Measurements from ENCODE around the gene RPS3. TPM values are rescaled to one million over a fixed set of nuclear protein-coding genes. Genes with fewer than 3 reads are reported as not detected.

RPS3 gene
- total RNA-seq, 1 donor from 2014 or later: 2,822 TPM

DNA sequence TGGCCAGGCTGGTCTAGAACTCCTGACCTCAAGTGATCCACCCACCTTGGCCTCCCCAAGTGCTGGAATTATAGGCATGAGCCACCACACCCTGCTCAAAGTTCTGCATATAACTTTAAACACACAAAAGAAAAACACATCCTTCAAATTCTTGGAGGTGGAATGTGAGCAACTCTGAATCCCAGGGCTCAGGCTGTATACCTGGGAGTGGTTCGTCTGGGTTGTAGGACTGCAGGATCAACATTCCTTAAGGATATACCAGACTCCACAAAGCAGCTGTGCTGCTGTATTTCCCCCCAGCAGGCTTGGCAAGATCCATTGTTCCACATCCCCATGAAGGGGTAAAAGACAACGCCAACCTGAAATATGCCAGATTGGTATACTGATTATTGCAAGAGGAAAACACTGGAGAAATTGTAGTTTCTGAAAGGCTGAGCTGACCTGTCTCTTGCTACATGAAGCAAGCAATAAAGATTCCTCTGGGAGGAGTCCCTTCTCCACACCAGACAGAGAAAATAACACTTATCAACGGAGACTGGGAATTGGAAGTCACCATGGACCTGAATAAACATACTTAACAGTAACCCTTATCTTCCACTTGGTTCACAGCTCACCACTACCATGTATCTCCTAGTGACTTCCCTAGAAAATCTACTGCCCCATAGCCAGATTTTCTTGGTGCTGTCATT is 12.2 kb upstream of the RPS3 start:
- Mint-ChIP-seq H3K4me3 (no peak overlapping the region), H3K4me1 (ENCODE audit: low read depth) (peaks cover 17% of the 10 kb centered on the region), H3K9me3 (no peaks in the 10 kb centered on the region), H3K27me3 (ENCODE audit: insufficient read depth) (peaks cover 22% of the 10 kb centered on the region), H3K27ac (no peak overlapping the region), H3K36me3 (ENCODE audit: low read depth) (no peaks in the 10 kb centered on the region)
- intact Hi-C loops (cut with micrococcal nuclease): loop anchor here (5.0 kb wide), 1 partner anchor 245 kb away; no protein-coding TSS in a partner anchor
- no peak for DNase-seq (ENCODE audit: low spot score)

DNA sequence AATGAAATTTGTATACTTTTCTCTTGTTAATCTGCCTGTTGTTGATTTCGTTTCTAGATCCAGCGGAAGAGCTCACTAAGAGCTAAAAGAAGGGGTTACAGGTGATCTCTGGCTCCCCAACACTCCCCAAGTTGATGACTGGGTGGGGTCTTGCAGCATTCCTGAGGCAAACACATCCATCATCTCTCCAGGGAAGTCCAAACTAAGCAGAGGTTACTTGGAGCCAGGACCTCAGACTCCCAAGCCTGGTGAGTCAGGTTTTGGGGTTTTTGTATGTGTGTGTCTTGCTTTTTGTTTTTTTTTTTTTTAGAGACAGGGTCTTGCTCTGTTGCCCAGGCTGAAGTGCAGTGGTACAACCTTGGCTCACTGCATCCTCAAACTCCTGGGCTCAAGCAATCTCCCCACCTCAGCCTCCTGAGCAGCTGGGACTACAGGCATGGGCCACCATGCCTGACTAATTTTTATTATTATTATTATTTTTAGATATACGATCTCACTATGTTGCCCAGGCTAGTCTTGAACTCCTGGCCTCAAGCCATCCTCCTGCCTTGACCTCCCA is 11.5 kb upstream of the RPS3 start:
- H3K4me3 Mint-ChIP-seq: no peak overlapping the region
- H3K9me3 Mint-ChIP-seq: no peaks in the 10 kb centered on the region
- H3K27me3 Mint-ChIP-seq (ENCODE audit: insufficient read depth): peaks cover 22% of the 10 kb centered on the region
- H3K4me1 Mint-ChIP-seq (ENCODE audit: low read depth): peaks cover 17% of the 10 kb centered on the region
- no peak for DNase-seq (ENCODE audit: low spot score)
- no peak overlapping the region for H3K27ac Mint-ChIP-seq
- no peaks in the 10 kb centered on the region for H3K36me3 Mint-ChIP-seq (ENCODE audit: low read depth)
- intact Hi-C loops (cut with micrococcal nuclease): loop anchor here (1.0 to 5.0 kb wide), 6 partner anchors 11 to 246 kb away; partner anchors contain the start of gene RPS3

DNA sequence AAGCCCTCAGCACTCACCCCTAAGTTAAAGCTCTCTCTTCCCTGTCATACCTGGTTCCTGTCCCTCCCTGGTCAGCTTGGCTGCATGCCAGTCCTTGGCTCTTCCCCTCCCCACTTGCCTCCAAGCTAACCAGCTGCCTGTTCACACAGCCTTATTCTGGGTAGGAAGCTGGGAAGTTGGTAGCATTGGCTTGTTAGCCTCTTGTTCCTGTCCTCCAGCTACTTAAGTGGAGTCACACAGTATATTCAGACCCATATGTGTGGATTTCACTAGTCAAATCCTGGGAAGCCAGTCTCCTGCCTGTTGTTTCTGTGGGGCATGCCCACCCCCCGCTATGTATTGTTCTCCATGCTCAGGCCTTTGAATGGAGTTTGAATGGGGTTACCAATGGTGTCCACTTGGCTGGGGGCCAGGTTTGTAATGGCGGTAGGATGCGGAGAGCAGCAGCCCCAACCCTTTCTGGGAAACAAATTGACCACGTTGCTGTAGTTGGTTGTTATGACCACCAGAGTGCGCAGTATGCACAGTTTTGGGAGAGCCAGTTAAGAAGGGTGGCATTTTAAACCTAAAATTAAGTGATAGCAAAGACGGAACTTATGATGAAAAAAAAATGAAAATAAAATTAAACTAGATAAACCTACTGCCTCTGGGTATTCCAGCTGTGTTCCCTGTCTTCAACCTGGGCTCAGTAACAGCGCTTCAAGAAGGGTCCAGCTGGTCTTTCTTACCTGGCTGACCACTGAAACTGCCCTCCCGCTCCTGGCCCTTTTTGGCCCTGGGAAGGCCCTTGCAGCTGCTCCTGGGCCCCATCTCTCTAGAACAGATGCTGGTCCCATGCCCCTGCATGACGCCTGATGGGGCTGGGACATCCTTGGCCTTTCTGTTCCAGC is 10.7 kb upstream of the RPS3 start:
- intact Hi-C loops (cut with micrococcal nuclease): loop anchor here (1.0 to 5.0 kb wide), 6 partner anchors 11 to 246 kb away; partner anchors contain the start of gene RPS3
- H3K36me3 Mint-ChIP-seq (ENCODE audit: low read depth): no peaks in the 10 kb centered on the region
- DNase-seq (ENCODE audit: low spot score): peak; percentile 64
- H3K27ac Mint-ChIP-seq: no peak overlapping the region
- H3K4me3 Mint-ChIP-seq: no peak overlapping the region
- H3K27me3 Mint-ChIP-seq (ENCODE audit: insufficient read depth): peaks cover 25% of the 10 kb centered on the region
- H3K4me1 Mint-ChIP-seq (ENCODE audit: low read depth): peaks cover 10% of the 10 kb centered on the region
- no peaks in the 10 kb centered on the region for H3K9me3 Mint-ChIP-seq

DNA sequence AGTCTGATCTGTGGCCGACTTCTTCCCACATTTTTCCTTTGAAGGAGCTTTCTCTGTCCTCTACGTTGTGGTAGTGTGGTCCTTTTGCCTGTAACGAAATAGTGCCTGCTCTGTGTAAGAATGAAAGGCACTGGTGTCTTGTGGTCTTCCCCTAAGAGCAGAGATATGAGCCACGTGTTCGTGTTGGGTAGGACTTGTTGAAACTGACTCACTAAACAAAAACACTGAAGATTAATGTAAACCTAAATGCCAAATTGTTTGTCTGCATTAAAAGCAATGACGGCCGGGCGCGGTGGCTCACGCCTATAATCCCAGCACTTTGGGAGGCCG is 10.1 kb upstream of the RPS3 start:
- H3K27ac Mint-ChIP-seq: no peak overlapping the region
- no peaks in the 10 kb centered on the region for H3K9me3 Mint-ChIP-seq
- H3K4me3 Mint-ChIP-seq: no peak overlapping the region
- H3K36me3 Mint-ChIP-seq (ENCODE audit: low read depth): no peaks in the 10 kb centered on the region
- intact Hi-C loops (cut with micrococcal nuclease): loop anchor here (5.0 kb wide), 1 partner anchor 247 kb away; no protein-coding TSS in a partner anchor
- peaks cover 27% of the 10 kb centered on the region for H3K27me3 Mint-ChIP-seq (ENCODE audit: insufficient read depth)
- peaks cover 11% of the 10 kb centered on the region for H3K4me1 Mint-ChIP-seq (ENCODE audit: low read depth)
- no peak for DNase-seq (ENCODE audit: low spot score)

DNA sequence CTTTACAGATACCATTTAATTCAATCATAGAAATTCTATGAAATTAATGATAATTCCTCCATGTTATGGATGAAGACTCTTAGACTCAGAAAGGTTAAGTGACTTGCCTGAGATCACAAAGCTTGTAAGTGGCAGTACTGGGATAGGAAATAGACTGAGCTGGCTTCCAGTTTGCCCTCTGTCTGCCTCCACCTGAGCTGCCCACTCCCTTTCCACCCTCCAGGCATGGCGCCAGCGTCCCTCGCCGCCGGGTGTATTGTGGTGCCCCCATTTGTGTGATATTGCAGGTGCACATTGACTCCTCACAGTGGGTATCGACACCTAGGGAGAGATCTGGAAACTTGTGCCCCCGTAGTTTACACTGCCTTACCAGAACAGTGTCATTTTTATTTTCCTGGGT is 9.4 kb upstream of the RPS3 start:
- peaks cover 25% of the 10 kb centered on the region for H3K27me3 Mint-ChIP-seq (ENCODE audit: insufficient read depth)
- H3K36me3 Mint-ChIP-seq (ENCODE audit: low read depth): no peaks in the 10 kb centered on the region
- no peak overlapping the region for H3K4me3 Mint-ChIP-seq
- no peak for DNase-seq (ENCODE audit: low spot score)
- no peak overlapping the region for H3K27ac Mint-ChIP-seq
- peaks cover 8% of the 10 kb centered on the region for H3K4me1 Mint-ChIP-seq (ENCODE audit: low read depth)
- intact Hi-C loops (cut with micrococcal nuclease): loop anchor here (5.0 kb wide), 1 partner anchor 248 kb away; no protein-coding TSS in a partner anchor
- no peaks in the 10 kb centered on the region for H3K9me3 Mint-ChIP-seq

DNA sequence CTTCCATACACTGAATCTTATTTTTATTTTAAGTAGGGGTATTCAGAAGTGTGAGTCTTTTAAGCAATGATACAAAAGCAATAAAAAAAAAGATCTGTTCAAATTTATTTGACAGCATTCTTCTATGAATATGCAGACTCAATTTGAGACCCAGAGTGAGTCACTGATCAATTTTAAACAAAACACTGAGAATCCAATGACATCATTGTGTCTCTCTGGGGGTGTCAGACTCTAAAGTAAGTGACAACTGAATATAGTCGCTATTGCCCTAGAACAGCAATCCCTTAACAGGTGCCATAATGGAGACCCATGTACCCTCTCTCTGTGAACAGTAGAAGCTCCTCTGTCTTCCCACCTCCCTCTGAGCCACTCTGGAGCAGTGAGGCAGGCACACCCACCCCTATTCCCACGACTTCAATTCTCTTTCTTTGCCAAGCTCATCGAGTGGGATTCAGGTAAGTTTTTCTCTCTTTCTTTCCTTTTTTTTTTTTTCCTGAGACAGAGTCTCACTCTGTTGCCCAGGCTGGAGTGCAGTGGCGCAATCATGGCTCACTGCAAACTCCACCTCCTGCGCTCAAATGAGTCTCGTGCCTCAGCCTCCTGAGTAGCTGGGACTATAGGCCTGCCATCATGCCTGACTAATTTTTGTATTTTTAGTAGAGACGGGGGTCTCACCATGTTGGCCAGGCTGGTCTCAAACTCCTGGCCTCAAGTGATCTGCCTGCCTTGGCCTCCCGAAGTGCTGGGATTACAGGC is 5.1 kb upstream of the RPS3 start:
- no peak for DNase-seq (ENCODE audit: low spot score)
- Mint-ChIP-seq H3K27ac (no peak overlapping the region), H3K4me3 (no peak overlapping the region)

DNA sequence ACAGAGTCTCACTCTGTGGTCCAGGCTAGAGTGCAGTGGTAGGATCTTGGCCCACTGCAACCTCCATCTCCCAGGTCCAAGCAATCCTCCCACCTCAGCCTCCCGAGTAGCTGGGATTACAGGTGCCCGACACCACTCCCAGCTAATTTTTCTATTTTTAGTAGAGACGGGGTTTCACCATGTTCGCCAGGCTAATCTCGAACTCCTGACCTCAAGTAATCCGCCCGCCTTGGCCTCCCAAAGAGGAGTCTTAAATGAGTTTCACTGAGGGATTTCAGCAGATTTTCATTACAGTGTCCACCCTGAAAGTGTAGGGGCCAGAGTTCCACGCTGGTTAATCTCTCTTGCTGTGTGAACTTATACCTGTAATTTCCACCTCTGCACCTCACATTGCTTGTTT is 412 bp upstream of the RPS3 start:
- Mint-ChIP-seq H3K27me3 (ENCODE audit: insufficient read depth) (peaks cover 4% of the 10 kb centered on the region), H3K4me1 (ENCODE audit: low read depth) (peaks cover 51% of the 10 kb centered on the region), H3K36me3 (ENCODE audit: low read depth) (peaks cover 45% of the 10 kb centered on the region), H3K27ac (peak overlapping the region; percentile 90), H3K4me3 (peak overlapping the region; percentile 99), H3K9me3 (no peaks in the 10 kb centered on the region)
- DNase-seq (ENCODE audit: low spot score): no peak
- intact Hi-C loops (cut with micrococcal nuclease): loop anchor here (1.0 kb wide), 4 partner anchors 9 to 127 kb away; no protein-coding TSS in a partner anchor

More for the DNA sequence above, 5.1 kb upstream of the RPS3 start:
- Mint-ChIP-seq H3K9me3 (no peaks in the 10 kb centered on the region), H3K27me3 (ENCODE audit: insufficient read depth) (peaks cover 19% of the 10 kb centered on the region), H3K4me1 (ENCODE audit: low read depth) (peaks cover 11% of the 10 kb centered on the region), H3K36me3 (ENCODE audit: low read depth) (peaks cover under 1% of the 10 kb centered on the region)
- intact Hi-C loops (cut with micrococcal nuclease): no loop called here

DNA sequence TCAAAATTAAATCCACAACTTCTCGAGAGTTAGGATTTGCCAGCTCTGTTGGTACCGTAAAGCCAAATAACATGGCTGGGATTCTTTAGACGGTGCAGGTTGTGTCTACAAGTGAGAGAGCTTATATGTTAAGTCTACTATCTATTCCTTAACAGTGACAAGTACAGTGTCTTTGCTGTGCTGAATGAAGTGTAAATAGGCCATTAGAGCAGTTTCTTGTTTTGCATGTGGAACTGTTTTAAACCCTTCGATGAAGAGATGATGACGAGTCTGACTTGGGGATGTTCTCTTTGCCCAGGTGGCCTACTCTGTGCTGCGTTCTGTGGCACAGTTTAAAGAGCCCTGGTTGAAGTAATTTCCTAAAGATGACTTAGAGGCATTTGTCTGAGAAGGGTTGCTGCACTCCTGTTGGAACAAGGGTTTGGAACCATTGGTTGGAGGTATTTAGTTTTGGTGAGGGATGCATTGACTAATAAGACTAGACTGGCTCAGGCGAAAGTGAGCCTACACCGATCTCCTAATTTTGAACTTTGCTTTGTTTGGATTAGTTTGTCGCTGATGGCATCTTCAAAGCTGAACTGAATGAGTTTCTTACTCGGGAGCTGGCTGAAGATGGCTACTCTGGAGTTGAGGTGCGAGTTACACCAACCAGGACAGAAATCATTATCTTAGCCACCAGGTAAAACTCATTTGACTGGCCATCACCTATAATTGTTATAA is 988 bp downstream of the RPS3 start:
- Mint-ChIP-seq H3K36me3 (ENCODE audit: low read depth) (peaks cover 57% of the 10 kb centered on the region), H3K4me3 (peak overlapping the region; percentile 99), H3K4me1 (ENCODE audit: low read depth) (peaks cover 56% of the 10 kb centered on the region), H3K27me3 (ENCODE audit: insufficient read depth) (peaks cover 3% of the 10 kb centered on the region), H3K27ac (peak overlapping the region; percentile 90), H3K9me3 (no peaks in the 10 kb centered on the region)
- DNase-seq (ENCODE audit: low spot score): no peak
- intact Hi-C loops (cut with micrococcal nuclease): loop anchor here (1.0 to 2.0 kb wide), 2 partner anchors 412 to 451 kb away; partner anchors contain the start of genes NEU3, SPCS2 and XRRA1

DNA sequence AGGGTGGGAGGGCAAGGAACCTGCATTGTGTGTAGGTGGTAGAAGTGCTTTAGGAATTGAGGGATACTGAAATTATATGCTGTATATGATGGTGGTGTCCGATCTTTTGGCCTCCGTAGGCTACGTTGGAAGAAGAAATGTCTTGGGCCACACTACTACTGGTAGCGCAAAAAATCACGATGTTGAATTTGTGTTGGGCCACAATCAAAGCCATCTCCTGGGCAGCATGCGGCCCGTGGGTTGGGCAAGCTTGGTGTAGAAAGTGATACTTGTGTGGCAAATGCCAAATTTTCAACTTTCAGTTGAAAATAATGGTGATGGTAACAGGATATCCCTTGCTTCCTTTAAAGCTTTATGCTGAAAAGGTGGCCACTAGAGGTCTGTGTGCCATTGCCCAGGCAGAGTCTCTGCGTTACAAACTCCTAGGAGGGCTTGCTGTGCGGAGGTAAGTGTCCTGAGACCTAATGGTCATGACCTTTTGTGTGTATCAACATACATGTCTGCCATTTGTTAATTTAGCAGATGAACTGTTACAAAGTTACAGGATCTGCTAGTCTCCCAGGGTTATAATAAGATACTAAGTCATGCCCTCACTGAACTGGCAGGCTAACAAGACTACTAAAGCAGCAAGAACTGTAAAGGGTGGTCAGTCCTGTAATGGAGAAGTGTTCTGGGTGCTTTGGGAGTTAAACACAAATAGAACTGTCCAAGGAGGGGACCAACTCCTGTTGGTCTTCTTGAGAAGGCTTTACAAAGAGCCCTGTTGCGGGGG is 2.9 kb downstream of the RPS3 start:
- H3K4me1 Mint-ChIP-seq (ENCODE audit: low read depth): peaks cover 61% of the 10 kb centered on the region
- intact Hi-C loops (cut with micrococcal nuclease): no loop called here
- no peak for DNase-seq (ENCODE audit: low spot score)
- peaks cover 72% of the 10 kb centered on the region for H3K36me3 Mint-ChIP-seq (ENCODE audit: low read depth)
- H3K27me3 Mint-ChIP-seq (ENCODE audit: insufficient read depth): no peaks in the 10 kb centered on the region
- peak overlapping the region; percentile 99 for H3K4me3 Mint-ChIP-seq
- no peaks in the 10 kb centered on the region for H3K9me3 Mint-ChIP-seq
- peak overlapping the region; percentile 76 for H3K27ac Mint-ChIP-seq

DNA sequence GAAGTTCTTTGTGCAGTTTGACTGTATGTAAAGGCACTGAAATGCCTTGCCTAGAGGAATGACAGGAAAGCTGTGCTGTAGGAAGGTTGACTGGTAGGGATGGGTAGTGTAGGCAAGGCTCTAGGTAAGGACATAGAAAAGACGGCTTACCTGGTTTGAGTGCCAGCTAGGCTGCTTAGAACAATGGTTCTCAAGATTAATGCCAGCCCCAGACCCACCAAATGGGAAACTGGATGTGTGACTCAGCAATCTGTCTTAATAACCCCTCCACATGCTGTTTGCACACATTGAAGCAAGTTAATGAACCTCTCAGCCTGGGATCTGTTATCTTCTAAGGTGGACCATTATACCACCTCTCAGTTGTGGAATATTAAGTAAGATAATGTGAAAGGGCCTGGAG is 3.7 kb downstream of the RPS3 start:
- Mint-ChIP-seq H3K9me3 (no peaks in the 10 kb centered on the region), H3K36me3 (ENCODE audit: low read depth) (peaks cover 76% of the 10 kb centered on the region), H3K27ac (peak overlapping the region; percentile 68), H3K4me3 (peak overlapping the region; percentile 99), H3K4me1 (ENCODE audit: low read depth) (peaks cover 65% of the 10 kb centered on the region), H3K27me3 (ENCODE audit: insufficient read depth) (no peaks in the 10 kb centered on the region)
- intact Hi-C loops (cut with micrococcal nuclease): no loop called here
- no peak for DNase-seq (ENCODE audit: low spot score)

DNA sequence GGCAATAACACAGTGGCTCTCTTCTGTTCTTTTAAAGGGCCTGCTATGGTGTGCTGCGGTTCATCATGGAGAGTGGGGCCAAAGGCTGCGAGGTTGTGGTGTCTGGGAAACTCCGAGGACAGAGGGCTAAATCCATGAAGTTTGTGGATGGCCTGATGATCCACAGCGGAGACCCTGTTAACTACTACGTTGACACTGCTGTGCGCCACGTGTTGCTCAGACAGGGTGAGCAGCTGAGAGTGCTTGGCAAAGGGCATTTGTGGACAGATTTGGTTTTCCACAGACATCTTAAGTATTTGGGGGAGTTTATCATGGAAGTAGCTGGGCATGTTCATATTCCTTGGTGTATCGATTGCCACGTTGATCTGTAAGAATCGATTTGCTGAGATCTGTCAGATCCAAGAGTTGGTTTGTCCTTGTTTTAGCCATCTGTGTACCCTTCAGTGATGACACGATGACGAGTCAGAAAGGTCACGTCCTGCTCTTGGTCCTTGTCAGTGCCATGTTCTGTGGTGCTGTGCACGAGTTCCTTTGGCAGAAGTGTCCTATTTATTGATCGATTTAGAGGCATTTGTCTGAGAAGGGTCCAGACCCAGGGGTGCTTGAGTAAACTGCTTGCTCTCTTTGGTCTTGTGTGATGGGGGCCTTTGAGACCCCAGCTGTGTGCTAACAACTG is 4.8 kb downstream of the RPS3 start:
- H3K27ac Mint-ChIP-seq: peak overlapping the region; percentile 42
- no peak for DNase-seq (ENCODE audit: low spot score)
- H3K4me1 Mint-ChIP-seq (ENCODE audit: low read depth): peaks cover 63% of the 10 kb centered on the region
- H3K9me3 Mint-ChIP-seq: no peaks in the 10 kb centered on the region
- H3K4me3 Mint-ChIP-seq: peak overlapping the region; percentile 20
- H3K27me3 Mint-ChIP-seq (ENCODE audit: insufficient read depth): no peaks in the 10 kb centered on the region
- peaks cover 81% of the 10 kb centered on the region for H3K36me3 Mint-ChIP-seq (ENCODE audit: low read depth)
- intact Hi-C loops (cut with micrococcal nuclease): no loop called here

Measured in activated T-helper 1 cell treated with anti-CD3 and anti-CD28 coated beads, Interleukin-12 subunit alpha, Interleukin-12 subunit beta, Interleukin-2, Interleukin-4 antibody, amounts not matched to agents 30 ng/mL and 10 ng/mL and 1 ng/mL, durations not matched to agents 14 hours and 24 hours and 36 hours (primary cell).